GM19455 (cell line): ENCODE results near the gene SLC38A10.
"Not testable (repeated sequence)": the region's sequence is repeated elsewhere in the genome, so short reads cannot be mapped to it uniquely, and the experiment has no call there.

Experiments
- ATAC-seq: cut with Tn5 transposase; IDR thresholded peaks from one replicate; pipeline ENCODE4 v1.9.1; 2021; ENCODE audit not compliant: unreplicated experiment

Gene SLC38A10

DNA sequence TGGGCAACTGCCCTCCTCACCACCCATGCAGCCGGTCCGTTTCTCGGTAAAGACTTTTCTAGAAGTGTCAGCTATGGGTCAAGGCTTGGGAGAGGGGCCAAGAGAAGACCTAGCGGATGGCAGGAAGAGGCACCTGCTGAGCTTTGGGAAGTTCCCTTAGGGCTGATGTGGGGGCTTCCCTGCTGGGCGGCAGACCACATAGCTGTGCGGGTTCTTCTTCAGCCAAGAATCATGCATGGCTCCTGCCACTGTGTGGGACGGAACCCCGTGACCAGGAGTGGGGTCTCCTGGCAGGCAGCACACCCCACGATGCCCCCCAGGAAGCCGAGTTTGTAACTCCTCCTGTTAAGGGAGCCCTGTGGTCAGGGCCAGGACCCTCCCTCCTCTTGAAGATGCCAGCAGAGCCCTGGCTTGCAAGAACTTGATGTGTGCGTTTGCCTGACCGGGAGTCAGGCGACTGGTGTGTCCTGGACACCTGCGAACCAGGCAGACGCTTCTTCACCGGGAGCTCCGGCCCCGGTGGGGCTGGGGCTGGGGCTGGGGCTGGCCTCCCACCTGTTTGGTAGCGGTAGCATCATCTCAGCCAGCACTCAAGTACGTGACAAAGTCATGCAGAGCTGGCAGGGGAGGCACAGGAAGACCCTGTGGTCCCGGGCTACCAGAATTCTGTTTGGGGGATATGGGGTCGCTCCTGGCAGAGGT, 17.7 kb upstream of the SLC38A10 start:
- no peak for ATAC-seq

DNA sequence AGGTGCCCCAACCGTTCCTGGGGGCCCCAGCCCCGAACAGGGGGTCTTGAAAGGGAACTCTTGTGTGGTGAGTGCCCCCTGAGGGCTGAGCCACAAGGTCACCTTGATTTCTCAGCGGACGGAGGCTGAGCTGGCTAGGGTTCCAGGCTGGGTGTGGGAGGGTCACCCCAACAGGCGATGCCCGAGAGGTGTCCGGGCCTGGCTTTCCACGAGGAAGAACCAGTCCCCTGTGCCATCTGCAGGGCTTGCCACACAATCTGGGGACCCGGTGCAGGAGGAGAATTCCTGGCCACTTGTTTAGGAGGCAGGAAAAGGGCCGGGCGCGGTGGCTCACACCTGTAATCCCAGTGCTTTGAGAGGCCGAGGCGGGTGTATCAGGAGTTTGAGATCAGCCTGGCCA, 16.8 kb upstream of the SLC38A10 start:
- no peak for ATAC-seq

DNA sequence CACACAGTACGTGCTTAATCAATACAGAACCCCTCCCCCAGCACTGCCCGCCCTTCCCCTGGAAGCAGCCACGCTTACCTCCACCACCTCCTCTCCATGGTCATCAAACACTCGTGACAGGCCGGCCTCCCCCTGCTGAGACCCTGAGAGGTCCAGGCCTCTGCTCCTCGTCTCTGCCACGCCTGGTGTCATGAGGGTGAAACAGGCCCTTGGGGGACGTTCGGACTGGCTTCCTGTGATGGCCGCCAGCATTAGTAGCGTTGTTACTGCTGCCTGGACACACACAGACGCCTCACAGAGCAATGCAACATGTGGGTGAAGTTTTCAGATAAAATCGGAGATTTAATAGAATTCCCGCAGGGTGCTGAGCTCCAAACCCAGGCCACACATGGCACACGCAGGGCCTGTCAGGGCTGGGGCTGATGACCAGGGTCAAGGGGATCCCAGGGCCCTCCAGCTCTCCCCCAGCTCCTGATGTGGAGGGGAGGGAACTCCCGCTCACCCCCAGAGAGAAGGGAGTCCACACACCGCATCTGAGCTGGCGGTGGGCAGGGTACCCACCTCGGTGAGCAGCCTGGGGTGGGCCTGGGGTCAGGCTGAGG, 15.9 kb upstream of the SLC38A10 start:
- ATAC-seq = no peak

DNA sequence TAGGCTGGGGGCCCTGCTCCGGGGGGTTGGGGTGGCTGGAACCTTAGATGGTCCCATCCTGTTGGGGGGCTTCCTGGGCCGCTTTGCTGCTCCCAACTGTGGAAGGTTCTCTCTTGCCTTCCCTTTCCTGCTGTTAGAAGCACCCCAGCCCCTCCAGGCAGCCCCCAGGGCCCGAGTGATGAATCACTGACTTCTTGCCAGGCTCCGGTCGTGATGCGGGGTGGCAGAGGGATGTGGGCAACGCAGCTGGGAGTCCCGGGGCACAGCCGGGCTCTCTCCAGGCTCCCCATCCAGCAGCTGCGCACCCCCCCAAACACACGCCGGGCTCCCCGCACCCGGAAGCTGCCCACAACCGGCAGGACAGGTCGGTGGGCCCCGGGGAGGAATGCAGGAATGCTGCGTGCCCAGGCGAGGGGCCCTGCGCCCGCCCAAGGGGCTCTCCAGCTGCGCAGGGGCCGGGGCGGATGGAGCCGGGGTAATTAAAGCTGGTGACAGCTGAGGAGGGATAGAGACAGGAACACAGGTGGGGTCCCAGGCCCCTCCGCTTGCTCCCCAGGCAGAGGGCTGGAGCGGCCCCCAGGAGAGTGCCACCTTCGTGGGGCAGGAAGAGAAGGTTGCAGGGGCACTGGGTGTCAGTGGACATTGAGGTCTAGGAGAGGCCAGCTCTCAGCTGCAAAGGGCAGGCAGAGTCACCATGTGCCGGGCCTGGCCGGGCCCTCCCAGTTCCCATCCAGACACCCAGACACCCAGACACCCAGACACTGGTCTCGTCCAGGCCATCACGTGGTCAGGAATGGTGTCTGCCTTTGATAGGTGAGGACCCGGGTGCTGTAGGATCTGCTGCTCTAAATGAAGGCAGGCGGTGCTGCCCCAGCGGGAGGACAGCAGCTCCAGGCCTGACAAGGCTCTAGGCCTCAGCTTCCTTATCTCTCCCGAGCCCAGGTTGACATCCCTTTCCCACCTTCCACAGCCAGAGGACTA, 15.0 kb upstream of the SLC38A10 start:
- no peak for ATAC-seq

DNA sequence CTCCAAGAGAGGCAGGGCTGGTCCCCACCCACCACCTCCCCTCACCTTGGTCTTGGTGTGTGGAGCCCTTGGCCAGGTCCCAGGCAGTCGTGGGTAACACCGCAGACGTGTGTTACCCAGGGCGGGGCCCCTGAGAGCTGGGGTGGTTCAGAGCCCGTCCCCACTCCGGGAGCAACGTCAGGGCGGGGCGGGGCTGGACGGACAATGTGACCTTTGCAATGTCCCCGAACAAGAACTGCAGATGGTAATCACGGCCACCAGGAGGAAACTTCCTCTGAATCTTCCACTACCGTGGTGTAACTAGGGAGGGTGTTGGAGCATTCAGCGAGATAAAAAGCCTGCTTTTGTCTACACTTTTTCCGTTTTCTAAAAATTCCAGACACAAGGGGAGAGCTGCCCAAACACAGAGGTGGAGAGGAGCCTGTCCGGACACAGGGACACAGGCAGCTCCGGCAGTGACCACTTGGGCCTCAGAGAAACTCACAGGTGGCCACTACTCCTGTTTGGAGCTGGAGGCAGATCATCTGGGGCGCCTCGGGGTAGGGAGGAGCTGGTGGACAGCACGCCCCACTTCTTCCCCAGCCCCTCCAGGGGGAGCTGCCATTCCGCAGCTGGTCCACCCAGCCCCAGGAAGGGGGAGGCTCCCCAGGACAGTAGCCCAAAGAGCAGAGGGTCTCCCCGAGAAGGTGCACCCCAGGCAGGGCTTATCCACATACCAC, 14.2 kb upstream of the SLC38A10 start:
- no peak for ATAC-seq

DNA sequence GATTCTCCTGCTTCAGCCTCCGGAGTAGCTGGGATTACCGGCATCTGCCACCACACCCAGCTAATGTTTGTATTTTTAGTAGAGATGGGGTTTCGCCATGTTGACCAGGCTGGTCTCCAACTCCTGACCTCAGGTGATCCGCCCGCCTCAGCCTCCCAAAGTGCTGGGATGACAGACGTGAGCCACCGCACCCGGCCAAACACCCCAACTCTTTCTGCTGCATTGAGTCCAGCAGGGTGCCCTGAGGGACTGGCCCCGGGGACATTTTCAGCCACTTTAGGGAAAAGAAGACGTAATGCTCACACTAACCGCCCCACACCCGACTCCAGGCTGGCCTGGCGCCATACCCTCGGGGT, 13.7 kb upstream of the SLC38A10 start:
- not testable (repeated sequence) for ATAC-seq

DNA sequence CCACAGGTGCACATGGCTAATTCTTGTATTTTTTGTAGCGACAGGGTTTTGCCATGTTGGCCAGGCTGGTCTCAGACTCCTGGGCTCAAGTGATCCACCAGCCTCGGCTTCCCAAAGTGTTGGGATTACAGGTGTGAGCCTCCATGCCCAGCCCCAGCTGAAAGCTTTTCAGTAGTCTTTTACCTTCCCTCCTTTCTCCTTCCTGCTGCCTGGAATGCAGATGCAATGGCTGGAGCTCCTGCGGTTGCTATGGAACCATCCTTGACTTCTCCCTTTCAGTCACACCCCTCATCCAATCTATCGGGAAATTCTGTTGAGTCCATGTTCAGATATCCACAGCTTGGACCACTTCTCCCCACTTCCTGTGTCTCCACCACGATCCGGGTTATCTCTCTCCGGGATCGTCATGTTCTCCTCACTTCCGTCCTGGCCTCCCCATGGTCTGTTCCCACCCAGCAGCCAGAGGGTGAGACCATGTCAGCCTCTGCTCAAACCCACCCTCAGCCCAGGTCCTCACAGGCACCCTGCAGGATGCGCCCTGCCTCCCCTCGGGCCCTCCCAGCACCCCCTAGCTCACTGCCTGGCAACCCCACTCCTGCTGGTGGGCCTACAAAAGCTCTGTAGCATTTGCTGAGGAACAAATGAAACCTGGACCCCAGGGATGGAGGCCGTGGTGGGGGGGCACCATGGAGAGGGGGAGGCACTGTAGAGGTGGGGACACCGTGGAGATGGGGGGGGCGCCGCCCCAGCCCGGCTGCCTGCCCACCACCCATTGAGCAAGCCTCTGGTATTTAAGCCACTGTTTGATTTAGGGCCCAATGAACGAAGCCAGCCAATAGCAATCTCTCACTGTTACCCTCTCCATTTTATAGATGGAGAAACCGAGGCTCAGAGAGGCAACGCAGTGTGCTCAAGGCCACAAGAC, 12.8 kb upstream of the SLC38A10 start:
- no peak for ATAC-seq

DNA sequence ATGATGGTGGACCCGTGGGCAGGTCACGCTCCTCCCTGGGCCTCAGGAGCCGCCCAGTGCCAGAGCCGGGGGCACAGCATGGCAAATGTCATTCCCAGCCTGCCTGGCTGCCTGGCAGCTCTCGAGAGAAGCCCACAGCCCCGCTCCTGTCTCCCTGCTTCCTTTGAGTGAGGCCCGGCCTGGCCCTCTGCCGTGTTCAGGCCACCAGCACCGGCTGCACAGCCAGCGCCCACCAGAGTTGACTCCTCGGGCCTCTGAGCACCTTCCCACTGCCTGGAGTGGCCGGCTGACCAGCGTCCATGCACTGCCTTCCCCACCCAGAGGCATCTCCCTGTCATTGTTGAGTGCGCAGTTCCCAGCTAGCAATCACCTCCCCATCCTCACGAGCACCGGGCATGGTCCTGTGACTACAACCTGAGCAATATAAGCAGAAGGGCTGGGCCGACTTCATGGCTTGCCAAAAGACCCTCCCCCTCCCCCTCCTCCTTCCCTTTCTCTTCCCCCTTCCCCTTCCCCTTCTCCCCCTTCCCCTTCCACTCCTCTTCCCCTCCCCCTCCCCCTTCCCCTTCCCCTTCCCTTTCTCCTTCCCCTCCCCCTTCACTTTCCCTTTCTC, 11.9 kb upstream of the SLC38A10 start:
- ATAC-seq = no peak

DNA sequence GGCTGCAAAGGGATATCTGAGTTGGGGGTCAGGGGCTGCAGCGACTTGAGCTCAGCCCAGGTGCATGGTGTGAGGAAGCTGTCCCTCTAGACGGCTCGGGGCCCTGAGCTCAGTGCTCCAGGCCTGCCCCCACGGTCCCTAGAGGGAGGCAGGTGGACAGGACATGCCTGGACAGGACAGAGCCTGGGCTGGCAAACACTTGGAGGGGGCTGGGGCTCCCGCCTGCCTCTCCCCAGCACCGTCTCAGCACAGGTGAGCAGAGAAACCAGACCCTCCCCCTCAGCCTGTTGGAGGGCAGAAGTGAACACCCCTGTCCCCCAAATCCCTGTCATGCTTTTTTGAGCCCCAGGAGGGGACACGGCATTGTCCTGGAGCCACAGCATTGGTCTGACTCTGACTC, 11.4 kb upstream of the SLC38A10 start:
- no peak for ATAC-seq

DNA sequence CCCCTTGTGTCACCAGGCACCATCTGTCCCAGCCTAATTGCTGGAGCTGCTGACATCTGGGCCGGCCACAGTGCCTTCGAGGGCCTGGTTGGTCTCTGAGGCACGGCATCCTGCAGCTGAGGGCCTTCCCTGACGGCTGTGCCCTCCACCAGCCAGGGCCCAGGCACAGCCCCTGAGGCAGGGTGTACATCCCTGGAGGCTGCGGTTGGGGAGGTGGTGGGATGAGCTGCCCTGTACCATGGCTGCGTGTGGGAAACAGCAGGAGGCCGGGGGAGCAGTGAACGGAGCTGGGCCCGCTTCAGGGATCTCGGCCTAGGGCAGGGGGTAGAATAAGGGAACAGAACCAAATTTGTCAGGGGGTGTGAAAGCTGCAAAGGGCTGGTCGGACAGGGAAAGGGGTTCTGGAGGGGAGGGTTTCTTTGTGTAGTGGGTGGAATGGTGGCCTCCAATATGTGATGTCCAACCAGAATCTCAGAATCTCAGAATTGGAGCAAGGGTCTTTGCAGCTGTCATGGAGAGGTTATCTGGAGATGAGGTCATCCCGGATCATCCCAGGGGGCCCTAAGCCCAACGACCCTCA, 10.0 kb upstream of the SLC38A10 start:
- ATAC-seq = no peak

DNA sequence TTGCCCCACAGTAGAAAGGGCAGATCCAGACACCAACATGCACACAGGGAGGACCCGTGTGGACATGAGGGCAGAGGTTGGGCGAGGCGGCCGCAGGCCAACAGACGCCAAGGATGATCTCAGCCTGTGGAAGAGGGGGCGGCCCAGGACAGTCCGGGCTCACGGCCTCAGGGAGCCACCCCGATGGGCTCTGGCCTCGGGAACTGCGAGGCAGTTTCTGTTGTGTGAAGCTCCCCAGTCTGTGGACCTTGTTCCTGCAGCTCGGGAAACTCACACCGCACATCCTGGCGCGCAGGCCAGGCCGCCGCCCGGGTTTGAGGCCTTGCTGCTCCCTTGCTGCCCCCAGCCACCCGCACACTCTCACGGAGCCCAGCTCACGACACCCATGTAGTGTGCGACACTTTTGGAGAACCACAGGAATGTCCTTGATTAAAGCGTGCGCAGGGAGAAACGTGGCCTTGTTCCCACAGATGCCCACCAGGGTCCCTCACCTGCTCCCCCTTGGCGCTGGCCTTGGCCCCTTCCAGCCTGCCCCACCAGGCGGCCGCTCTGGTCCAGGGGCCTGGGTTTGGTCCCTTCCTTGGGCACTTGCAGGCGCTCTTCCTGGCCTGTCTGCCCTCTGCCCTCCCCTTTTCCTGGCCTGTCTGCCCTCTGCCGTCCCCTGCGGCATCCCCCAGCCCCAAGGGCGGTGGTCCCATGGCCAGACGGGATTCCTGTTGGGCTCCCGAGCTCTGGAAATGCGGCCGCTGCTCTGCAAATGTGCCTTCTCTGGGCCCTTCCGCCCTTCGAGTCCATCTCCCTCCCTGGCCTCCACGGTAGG, 9.3 kb upstream of the SLC38A10 start:
- ATAC-seq = no peak

DNA sequence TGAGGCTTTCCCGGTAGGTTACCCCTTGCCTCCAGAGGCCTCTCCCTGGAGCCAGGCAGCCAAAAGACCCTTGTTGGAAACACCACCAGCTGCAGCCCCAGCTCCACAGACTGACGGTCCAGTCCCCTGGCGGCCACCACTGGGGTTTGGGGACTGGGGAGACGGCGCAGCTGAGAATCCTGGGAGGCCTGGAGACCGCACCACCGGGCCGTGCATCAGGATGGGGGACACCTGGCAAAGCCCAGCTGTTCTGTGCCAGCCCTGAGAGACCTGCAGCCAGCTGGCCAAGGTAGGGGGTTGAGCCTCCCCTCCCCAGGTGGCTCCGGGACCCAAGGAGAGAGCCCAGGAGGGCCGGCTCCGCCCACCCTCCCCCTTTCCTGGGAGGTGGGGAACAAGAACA, 8.3 kb upstream of the SLC38A10 start:
- no peak for ATAC-seq

DNA sequence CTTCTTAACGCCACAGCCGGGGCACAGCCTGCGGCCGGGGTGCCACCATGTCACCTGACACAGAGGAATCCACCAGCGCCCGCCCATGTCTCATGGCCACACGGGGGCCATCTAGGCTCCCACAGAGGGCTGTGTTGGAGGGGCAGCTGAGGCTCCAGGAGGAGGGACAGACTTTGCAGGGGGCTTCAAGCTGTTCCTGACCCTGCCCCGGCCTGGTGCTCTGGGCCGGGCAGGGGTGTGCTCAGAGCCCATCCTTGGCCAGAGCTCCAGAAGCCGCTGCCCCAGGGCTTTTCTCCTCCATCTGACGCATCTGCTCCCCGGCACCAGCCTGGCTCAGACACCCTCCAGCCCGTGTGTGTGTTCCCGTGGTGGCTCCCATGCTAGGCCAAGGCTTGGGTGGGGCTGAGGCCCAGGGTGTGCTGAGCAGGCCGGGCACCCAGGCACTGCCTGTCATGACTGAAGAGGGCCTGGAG, 7.8 kb upstream of the SLC38A10 start:
- no peak for ATAC-seq

DNA sequence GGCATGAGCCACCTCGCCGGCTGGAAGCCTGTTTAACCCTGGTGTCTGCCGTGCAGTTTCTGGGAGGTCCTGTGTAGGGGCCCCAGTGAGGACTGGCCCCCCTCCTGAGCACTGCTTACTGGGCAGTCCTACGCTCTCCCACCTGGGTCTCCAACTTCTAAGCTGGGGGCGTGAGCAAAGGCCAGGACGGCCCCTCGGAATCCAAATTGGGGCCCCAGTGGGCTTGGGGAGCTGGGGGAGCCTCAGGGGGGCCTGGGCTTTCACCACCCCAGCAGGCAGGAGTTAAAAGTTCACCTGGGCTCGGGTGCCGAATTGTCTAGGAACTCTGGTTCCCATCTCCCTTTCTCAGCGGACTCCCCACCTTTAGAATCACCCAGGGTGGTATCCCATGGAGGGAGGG, 7.2 kb upstream of the SLC38A10 start:
- ATAC-seq = no peak

DNA sequence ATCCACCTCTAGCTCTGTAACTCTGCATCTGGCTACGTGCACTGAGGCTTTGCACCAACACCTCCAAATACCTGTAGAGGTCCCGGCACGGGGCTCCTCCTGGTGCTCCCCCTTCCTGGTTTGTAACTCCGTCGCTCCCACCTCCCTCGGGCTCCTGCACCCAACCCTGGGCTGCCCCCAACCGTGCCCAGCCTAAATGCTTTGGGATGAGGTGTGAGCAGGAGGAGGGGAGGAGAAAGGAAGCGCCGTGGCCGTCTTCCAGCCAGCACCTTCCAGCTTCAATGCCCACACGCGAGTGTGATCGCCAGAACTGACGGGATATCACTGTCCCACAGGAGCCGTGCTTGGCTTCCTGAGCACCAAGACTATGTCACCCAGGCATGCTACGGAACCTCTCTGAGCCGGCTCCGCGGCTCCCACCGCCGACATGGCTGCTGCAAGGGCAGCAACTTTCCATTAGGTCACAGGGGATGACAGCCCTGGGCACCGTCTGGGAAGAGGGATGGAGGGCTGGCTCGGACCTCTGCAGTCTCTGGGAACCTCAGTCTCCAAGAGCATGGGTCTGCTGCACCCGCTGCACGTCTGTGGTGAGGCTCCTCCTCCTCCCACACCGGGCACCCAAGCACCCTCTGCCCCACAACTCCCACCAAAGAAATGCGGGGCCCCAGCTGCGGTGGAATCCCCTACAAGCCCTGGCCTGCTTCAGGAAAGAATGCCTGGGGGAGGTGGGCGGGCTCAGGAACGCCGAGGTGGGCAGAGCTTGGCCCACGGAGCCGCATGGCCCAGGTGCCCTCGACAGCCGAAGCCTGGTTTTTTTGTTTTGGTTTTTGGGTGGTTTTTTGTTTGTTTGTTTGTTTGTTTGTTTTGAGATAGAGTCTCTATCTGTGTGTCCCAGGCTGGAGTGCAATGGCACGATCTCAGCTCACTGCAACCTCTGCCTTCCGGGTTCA, 6.4 kb upstream of the SLC38A10 start:
- ATAC-seq = no peak

DNA sequence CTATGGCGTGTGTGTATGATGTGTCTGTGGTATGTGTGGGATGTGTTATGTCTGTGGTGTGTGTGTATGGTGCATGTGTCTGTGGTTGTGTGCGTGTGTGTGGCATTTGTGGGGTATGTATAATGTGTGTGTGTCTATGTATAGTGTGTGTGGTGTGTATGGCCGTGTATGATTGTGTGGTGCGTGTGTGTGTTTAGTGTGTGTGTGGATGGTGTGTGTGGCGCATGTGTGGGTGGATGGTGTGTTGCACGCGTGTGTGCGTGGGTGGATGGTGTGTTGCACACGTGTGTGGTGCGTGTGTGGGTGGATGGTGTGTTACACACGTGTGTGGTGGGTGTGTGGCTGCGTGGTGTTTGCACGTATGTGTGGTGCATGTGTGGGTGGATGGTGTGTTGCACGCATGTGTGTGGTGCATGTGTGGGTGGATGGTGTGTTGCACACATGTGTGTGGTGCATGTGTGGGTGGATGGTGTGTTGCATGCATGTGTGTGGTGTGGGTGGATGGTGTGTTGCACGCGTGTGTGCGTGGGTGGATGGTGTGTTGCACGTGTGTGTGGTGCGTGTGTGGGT, 5.6 kb upstream of the SLC38A10 start:
- ATAC-seq = no peak
